Measurements from ENCODE around the gene UBXN4. TPM values are rescaled to one million over a fixed set of nuclear protein-coding genes. Genes with fewer than 3 reads are reported as not detected.
A peak's percentile ranks its signal among the peaks of the same experiment; 100 is the strongest.

UBXN4 gene
- total and polyA plus RNA-seq, 8 donors: 33.6 to 80.2 (median 67.2) TPM

- no peak for TF ChIP-seq CTCF (IDR thresholded peaks at IDR 0.05)
- 94 to 95% methylated on average over 2 of the region's 2 CpGs for WGBS, 2 donors
- Histone ChIP-seq H3K27ac (no peak overlapping the region), H3K4me1 (no peaks in the 10 kb centered on the region), H3K4me3 (no peak overlapping the region), H3K36me3 (peaks cover 10 to 52% (median 22%) of the 10 kb centered on the region in 3 donors), H3K9me3 (no peaks in the 10 kb centered on the region), H3K27me3 (no peaks in the 10 kb centered on the region)
- no peak for DNase-seq
- intact Hi-C loops (cut with DNase I): no loop called here
- ATAC-seq: peak in 1 of 4 donors; percentile 15
- FAIRE-seq: no peak
Observed at GRCh38 chr2:135785032-135785431, 43.4 kb downstream of the UBXN4 start.

DNA sequence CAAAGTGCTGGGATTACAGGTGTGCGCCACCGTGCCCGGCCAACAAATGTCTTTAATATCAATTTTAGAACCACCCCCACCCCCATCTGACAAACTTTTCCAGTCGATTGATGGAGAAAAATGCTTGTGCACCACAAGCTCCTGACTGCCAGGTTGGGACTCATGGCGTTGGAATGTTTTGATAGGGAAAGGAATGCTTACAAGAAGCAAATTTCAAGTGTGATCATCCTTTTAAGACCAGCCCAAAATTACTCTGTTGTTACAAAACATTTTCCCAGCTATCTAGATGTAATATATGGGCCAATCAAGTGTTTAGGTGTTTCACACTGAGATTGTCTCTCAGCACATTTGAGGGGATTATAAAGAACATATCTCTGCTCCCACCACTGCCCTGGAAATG, 45.2 kb downstream of the UBXN4 start:
- 91 to 94% methylated on average over 5 of the region's 5 CpGs for WGBS, 2 donors
- DNase-seq (no peak), FAIRE-seq (no peak), ATAC-seq (no peak)
- H3K4me1 ChIP-seq: no peaks in the 10 kb centered on the region
- intact Hi-C loops (cut with DNase I): no loop called here
- peaks cover 4 to 34% (median 4%) of the 10 kb centered on the region in 3 donors for H3K36me3 ChIP-seq
- no peaks in the 10 kb centered on the region for H3K27me3 ChIP-seq
- no peak overlapping the region for H3K4me3 ChIP-seq
- H3K27ac ChIP-seq: no peak overlapping the region
- H3K9me3 ChIP-seq: no peaks in the 10 kb centered on the region
- TF ChIP-seq CTCF (IDR thresholded peaks at IDR 0.05): no peak

- DNase-seq (no peak), FAIRE-seq (no peak), ATAC-seq (no peak)
- TF ChIP-seq CTCF (IDR thresholded peaks at IDR 0.05): no peak
- Histone ChIP-seq H3K36me3 (peaks cover 0 to 6% (median 0%) of the 10 kb centered on the region in 3 donors), H3K4me3 (no peak overlapping the region), H3K27ac (no peak overlapping the region), H3K9me3 (no peaks in the 10 kb centered on the region), H3K4me1 (no peaks in the 10 kb centered on the region), H3K27me3 (no peaks in the 10 kb centered on the region)
- intact Hi-C loops (cut with DNase I): no loop called here
- 82 to 84% methylated on average over 10 of the region's 10 CpGs for WGBS, 2 donors
Observed at GRCh38 chr2:135790423-135790822, 48.8 kb downstream of the UBXN4 start.

DNA sequence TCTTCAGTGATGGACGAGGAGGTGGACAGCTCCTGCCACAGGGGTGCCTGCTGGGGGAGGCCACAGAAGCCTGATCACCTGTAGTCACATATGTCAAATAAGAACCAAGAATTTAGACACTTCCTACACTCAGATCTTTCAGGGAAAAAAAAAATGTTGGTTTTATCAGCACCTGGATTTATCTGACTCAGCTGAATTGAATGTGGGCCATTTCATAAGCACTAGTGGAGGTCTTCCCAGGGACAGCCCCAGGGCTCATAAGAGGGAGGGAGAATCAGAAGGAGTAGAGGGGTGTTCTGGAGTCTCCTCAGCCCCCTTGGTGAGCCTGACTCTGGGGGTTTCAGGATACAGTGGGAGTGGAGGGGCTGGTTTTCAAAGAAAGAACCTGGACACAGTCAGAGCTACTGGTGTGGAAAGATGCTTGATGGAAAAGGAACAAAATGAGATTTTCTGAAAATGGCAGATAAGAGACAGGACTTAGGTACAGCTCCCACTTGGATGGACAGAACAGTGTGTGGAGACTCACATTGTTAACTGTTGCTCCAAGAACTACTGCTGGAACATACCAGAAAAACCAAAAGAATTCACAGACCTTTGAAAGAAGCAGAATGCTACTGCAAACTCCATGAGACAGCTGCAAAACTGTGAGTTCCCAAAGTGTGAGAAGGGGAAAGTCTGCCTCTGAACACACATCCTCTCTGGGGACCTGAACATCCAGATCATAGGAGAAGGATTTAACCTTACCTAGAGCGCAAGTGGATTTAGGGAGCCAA, 49.9 kb downstream of the UBXN4 start:
- ATAC-seq (peak in 1 of 4 donors; percentile 11), FAIRE-seq (no peak), DNase-seq (no peak)
- Histone ChIP-seq H3K27me3 (no peaks in the 10 kb centered on the region), H3K4me1 (no peaks in the 10 kb centered on the region), H3K36me3 (peaks cover 0 to 6% (median 0%) of the 10 kb centered on the region in 3 donors), H3K27ac (no peak overlapping the region), H3K4me3 (no peak overlapping the region), H3K9me3 (no peaks in the 10 kb centered on the region)
- 95 to 97% methylated on average over 2 of the region's 2 CpGs for WGBS, 2 donors
- TF ChIP-seq CTCF (IDR thresholded peaks at IDR 0.05): no peak
- intact Hi-C loops (cut with DNase I): no loop called here
